ENCODE data around the gene KIFC1. TPM values are rescaled to one million over a fixed set of nuclear protein-coding genes. Genes with fewer than 3 reads are reported as not detected.
"Not testable (repeated sequence)": the region's sequence is repeated elsewhere in the genome, so short reads cannot be mapped to it uniquely, and the experiment has no call there.

The KIFC1 gene
- 10 to 100 TPM in 1 of 4 donors, 1 to 10 TPM in 1, under 1 TPM in 2; 0.25 to 10.8 (median 3.1) TPM for total RNA-seq

DNA sequence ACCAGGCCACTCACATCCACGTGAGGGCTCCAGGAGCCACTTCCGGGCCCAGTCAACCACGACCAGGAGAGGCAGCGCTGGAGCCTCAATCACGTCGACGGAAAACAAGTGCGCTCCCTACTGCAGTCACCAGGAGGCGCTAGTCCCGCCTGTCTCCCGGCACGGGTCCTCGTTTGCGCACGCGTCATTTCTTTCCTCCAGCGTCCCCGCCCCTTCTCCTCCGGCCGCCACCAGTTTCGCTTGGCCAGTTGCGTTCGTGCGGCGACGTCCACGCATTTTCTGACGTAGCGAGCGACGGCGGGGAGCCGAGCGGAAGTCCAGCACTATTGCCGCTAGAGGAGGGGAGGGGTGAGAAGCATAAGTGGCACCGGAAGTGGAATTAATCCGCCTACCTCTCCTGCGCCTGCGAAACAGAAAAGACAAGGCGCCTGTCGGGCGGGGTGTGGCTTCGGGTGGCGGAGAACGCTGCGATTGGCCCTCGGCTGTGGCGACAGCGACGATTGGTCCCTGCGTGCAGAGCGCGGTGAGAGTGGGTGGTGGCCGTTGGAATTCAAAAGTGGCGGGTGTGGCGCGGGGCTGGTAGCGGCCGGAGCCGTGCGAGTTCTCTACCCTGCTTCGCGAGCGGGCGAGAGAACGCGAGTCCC is at the start of gene KIFC1:
Gene KIFC1, plus strand, starts transcription at position 546 of the 644 bp plus-strand sequence. CDS start 163 bp downstream, outside the sequence.
- DNase-seq (ENCODE audit: low spot score) (peak; percentile 92), ATAC-seq (ENCODE audit: low FRiP score) (peak; percentile 96)
- TF ChIP-seq, protein P1, sequence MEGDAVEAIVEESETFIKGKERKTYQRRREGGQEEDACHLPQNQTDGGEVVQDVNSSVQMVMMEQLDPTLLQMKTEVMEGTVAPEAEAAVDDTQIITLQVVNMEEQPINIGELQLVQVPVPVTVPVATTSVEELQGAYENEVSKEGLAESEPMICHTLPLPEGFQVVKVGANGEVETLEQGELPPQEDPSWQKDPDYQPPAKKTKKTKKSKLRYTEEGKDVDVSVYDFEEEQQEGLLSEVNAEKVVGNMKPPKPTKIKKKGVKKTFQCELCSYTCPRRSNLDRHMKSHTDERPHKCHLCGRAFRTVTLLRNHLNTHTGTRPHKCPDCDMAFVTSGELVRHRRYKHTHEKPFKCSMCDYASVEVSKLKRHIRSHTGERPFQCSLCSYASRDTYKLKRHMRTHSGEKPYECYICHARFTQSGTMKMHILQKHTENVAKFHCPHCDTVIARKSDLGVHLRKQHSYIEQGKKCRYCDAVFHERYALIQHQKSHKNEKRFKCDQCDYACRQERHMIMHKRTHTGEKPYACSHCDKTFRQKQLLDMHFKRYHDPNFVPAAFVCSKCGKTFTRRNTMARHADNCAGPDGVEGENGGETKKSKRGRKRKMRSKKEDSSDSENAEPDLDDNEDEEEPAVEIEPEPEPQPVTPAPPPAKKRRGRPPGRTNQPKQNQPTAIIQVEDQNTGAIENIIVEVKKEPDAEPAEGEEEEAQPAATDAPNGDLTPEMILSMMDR (IDR thresholded peaks at IDR 0.05) = peak in 2 of 3 donors; percentile 83

DNA sequence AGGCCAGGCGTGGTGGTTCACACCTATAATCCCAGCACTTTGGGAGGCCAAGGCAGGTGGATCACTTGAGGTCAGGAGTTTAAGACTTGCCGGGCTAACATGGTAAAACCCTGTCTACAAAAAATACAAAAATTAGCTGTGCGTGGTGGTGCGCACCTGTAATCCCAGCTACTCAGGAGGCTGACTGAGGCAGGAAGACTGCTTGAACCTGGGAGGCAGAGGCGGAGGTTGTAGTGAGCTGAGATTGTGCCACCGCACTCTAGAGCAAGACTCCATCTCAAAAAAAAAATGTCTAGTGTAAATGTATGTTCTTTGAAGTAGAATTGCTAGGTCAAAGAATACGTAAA is 48.0 kb upstream of the KIFC1 start:
- ATAC-seq (ENCODE audit: low FRiP score) = not testable (repeated sequence)

GRCh38 chr6:33343953-33344611 is 47.5 kb upstream of the KIFC1 start:
- DNase-seq (ENCODE audit: low spot score) (no peak), ATAC-seq (ENCODE audit: low FRiP score) (no peak)
- TF ChIP-seq, protein P1 (IDR thresholded peaks at IDR 0.05) = no peak

More for the DNA sequence above, 48.0 kb upstream of the KIFC1 start:
- DNase-seq (ENCODE audit: low spot score) = not testable (repeated sequence)

DNA sequence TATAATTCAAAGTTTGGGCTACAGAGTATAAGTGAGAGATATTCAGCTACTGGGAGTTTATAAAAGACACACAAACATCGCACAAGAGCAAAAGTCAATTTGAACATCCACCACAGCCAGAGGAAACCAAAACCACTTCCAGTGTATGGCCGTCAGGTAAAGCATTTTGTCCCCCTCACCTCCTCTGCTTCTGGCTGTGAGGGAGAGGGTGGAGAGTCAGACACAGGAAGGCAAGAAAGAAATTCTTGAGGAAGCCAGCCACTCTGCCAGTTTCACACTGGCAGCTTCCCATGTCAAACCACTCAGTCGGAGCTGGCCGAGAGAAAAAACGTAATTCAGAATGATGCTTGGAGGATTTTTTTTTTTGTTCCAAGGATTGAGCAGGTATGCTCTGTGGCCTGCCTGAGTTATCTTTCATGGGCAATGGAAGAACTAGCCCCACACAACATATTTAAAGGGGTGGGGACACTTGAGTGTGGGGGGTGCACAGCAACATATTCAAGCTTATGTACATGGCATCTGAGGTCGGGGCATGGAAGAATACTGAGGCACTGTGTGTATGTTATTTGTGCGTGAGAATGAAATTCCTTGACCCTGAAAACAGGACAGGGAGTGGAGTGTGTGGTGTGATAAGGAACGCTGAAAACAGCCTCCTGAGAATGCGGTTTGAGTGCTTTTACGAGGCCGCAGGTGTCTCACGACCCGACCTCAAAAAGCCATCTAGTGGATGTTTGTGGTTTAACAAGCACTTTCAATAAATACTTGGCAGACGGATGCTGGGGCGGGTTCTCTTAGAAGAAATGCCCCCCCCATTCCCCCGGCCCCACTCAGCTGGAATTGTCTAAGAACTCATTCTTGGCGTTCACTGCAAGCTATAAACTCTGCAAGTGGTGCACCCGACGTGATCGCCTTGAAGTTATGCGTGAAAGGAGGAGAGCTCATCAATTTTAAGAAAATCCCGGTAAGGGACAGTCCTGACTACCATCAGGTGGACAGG is 46.6 kb upstream of the KIFC1 start:
- TF ChIP-seq, protein P1 (IDR thresholded peaks at IDR 0.05) = peak in 1 of 3 donors; percentile 12
- DNase-seq (ENCODE audit: low spot score) (no peak), ATAC-seq (ENCODE audit: low FRiP score) (peak; percentile 68)

- peak; percentile 53 for ATAC-seq (ENCODE audit: low FRiP score)
These were observed 44.7 kb upstream of the KIFC1 start for GRCh38 chr6:33346972-33347371.

DNA sequence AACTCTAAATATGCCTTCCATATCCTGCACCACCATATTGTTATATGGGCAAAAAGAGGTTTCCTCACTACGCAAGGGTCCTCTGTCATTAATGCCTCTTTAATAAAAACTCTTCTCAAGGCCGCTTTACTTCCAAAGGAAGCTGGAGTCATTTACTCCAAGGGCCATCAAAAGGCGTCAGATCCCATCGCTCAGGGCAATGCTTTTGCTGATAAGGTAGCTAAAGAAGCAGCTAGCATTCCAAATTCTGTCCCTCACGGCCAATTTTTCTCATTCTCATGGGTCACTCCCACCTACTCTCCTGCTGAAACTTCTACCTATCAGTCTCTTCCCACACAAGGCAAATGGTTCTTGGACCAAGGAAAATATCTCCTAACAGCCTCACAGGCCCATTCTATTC is 43.8 kb upstream of the KIFC1 start:
- DNase-seq (ENCODE audit: low spot score) (no peak), ATAC-seq (ENCODE audit: low FRiP score) (no peak)
- TF ChIP-seq, protein P1 (IDR thresholded peaks at IDR 0.05) = no peak

More at GRCh38 chr6:33346972-33347371, 44.7 kb upstream of the KIFC1 start:
- not testable (repeated sequence) for DNase-seq (ENCODE audit: low spot score)

DNA sequence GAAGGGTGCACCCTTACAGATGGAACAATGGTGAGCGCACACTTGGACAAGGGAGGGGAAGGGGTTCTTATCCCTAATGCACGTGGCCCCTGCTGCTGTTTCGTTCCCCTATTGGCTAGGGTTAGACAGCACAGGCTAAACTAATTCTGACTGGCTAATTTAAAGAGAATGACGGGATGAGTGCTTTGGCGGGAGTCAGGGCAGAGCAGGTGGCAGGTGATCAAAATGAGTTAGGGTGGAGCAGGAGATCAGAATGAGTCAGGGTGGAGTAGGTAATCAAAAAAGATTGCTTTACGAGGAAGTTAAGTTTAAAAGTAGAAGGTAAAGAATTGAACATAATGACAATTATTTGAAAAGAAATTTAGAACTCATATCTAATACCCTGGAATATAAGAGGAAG is 35.8 kb upstream of the KIFC1 start:
- not testable (repeated sequence) for ATAC-seq (ENCODE audit: low FRiP score); DNase-seq (ENCODE audit: low spot score)

DNA sequence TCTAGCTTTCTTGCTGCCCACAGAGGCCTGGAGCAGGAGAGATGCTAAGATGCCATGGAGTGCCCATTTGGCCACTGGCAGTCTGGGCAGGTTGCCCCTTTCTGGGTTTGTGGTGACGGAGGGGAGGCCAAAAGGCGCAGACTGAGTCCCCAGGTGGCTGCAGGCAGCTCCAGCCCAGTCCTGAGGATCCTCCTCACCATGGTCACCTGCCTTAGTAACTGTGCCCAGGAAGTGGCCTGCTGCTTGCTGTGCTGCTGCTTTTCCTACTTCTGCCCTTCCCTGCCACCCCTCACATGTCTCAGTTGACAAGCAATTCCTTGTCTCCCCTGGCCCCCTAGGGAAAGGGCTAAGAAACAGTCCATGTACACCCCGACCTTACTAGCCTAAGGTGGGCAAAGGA is 35.3 kb upstream of the KIFC1 start:
- TF ChIP-seq, protein P1 (IDR thresholded peaks at IDR 0.05) = no peak
- ATAC-seq (ENCODE audit: low FRiP score) = no peak
- no peak for DNase-seq (ENCODE audit: low spot score)

GRCh38 chr6:33357160-33357871 is 34.3 kb upstream of the KIFC1 start:
- not testable (repeated sequence) for DNase-seq (ENCODE audit: low spot score); ATAC-seq (ENCODE audit: low FRiP score)

Data from omental fat pad (tissue), 4 donors.